ACHN (cell line): Measurements from ENCODE around the gene GABRR3.

Source experiments
- DNase-seq: peaks from one replicate; pipeline ENCODE4 v3.0.0-alpha.2; 2015
- in situ Hi-C: cut with HindIII; loops from 2 replicates; pipeline ENCODE4 v1.10.0; 2017; ENCODE audit warnings: low sequenced_read_pairs, low pct_ligation_motif_present, low pct_unique_long_range_greater_than_20kb

GABRR3 gene

GRCh38 chr3:98035208-98035607, at the start of gene GABRR3:
Gene GABRR3, minus strand, starts transcription at chr3:98035315. Its CDS starts 328 bp downstream, at chr3:98034987.
- in situ Hi-C loops = no loop called here
- DNase-seq = no peak

DNA sequence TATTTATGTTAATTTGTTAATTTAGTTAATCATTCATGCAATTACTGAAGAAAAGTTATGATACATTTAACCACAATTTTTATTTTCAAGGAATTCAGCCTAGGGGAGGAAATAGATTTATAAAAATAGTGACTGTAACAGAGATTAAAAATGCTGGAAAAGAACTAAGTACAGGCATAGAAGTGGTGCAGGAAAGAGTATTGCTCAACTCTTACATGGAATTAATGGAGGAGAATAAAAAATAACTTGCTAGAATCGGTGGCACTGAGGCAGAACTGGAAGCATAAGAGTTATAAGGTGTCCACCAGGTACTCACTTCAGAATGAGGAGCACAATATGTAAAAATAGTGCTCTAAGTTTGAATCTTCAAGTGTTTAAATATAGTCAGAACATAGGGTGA, 38.4 kb upstream of the GABRR3 start:
- in situ Hi-C loops = no loop called here
- no peak for DNase-seq

DNA sequence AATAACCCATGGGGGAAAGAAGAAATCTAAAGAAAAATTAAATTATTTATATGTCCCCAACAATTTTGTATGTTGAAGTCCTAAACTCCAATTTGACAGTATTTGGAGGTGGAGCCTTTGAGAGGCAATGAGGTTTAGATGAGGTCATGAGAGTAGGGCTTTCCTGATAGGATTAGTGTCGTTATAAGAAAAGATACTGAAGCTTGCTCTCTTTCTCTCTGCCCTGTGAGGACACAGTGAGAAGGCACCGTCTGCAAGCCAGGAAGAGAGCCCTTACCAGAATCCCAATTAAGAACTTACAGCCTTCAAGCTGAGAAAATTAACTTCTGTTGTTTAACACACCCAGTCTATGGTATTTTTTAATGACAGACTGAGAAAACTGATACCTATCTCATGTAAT, 35.7 kb upstream of the GABRR3 start:
- no peak for DNase-seq
- in situ Hi-C loops = no loop called here

GRCh38 chr3:98068824-98069223, 33.7 kb upstream of the GABRR3 start:
- in situ Hi-C loops = no loop called here
- no peak for DNase-seq

DNA sequence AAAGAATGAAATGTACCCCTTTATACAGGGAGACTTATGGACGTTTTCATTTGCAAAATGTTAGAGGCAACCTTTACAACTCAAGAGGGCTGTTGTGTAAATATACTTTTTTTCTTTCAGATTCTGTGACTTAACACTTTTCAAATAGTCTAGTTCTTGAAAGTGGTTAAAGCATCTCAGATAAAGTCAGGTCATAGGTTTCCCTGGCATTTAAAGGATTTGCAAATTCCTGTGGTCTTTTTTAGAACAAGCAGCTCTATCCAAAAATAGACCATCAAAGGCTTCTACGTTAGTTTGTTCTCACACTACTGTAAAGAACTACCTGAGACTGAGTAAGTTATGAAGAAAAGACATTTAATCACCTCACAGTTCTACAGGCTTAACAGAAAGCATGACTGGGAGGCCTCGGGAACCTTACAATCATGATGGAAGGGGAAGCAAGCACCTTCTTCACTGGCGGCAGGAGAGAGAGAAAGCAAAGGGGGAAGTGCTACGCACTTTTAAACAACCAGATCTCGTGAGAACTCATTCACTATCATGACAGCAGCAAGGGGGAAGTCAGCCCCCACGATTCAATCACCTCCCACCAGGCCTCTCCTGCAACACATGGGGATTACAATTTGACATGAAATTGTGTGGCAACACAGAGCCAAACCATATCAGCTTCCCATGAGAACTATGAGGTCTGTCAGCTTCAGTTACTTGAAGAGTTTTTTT, 23.3 kb upstream of the GABRR3 start:
- in situ Hi-C loops = no loop called here
- no peak for DNase-seq

GRCh38 chr3:98057631-98058030, 22.5 kb upstream of the GABRR3 start:
- no peak for DNase-seq
- in situ Hi-C loops = no loop called here

GRCh38 chr3:98056035-98056434, 20.9 kb upstream of the GABRR3 start:
- no peak for DNase-seq

GRCh38 chr3:98049271-98049670, 14.2 kb upstream of the GABRR3 start:
- in situ Hi-C loops = no loop called here
- DNase-seq = no peak

More at GRCh38 chr3:98056035-98056434, 20.9 kb upstream of the GABRR3 start:
- in situ Hi-C loops = no loop called here

- DNase-seq = no peak
- in situ Hi-C loops = no loop called here
Observed at GRCh38 chr3:98048586-98048985, 13.5 kb upstream of the GABRR3 start.

DNA sequence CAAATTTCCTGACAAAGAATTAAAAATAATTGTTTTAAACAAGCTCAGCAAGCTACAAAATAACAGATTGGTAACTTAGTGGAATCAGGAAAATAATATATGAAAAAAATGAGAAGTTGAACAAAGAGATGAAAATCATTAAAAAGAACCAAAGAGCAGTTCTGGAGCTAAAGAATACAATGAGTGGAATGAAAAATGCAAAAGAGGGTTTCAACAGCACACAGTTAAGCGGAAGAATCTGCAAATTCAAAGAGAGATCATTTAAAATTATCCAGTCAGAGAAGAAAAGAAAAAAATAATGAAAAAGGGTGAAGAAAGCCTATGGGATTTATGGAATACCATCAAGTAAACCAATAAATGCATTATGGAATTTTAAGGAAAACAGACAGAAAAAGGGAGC, 6.2 kb upstream of the GABRR3 start:
- DNase-seq = no peak
- in situ Hi-C loops = no loop called here

GRCh38 chr3:98039322-98040024, 4.4 kb upstream of the GABRR3 start:
- peak; percentile 75 for DNase-seq
- in situ Hi-C loops = no loop called here

DNA sequence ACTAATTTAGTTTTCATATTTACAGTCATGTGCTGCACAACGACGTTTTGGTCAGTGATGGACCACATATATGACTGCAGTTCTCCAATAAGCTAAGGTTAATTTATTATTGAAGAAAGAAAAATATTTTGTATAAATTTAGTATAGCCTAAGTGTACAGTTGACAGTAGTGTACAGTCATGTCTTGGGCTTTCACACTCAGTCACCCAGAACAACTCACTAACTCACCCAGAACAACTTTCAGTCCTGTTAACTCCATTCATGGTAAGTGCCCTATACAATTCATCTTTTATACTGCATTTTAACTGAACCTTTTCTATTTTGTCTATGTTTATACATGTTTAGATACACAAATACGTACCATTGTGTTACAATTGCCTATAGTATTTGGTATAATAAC, 3.8 kb upstream of the GABRR3 start:
- in situ Hi-C loops = no loop called here
- no peak for DNase-seq

DNA sequence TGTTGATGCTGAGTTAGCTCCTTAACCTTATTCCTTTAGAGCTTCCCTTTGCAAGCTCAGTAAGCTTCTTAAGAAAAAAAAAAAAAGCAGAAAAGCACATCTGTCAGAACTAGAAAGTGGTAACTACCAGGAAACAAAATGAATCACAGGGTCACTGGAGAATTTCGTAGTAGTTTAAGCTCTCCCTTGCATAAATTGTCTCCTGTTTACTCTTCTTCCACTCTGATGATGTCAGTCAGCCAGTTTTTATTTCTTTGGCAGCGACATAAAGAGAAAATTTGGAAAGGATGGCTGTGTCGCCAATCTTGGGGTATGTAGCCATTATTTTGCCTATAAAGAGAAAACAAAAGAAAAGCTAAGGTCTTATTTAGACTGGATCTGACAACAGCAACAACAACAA, 3.2 kb upstream of the GABRR3 start:
- in situ Hi-C loops = no loop called here
- no peak for DNase-seq

- no peak for DNase-seq
- in situ Hi-C loops = no loop called here
Observed at GRCh38 chr3:98034486-98034885, 629 bp downstream of the GABRR3 start.

DNA sequence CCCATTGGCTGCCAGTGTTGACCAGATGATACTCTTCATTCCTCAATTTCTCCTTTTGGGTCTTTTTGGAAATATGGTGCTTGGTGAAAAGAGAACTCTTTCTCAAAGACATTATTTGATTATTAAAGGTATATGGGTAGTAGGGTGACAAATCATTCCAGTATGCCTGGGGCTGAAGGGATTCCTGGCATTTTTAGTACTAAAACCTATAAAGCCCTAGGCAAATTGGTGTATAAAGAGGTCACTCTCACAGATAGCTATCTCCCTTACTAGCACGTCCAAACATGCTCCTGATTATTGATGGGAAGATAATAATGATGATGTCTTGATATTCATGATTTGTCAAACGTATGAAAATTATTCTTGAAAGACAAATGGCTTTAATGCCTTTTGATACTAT, 1.1 kb downstream of the GABRR3 start:
- no peak for DNase-seq
- in situ Hi-C loops = no loop called here

- in situ Hi-C loops = no loop called here
- DNase-seq = no peak
Observed at GRCh38 chr3:98032904-98033303, 2.2 kb downstream of the GABRR3 start.

DNA sequence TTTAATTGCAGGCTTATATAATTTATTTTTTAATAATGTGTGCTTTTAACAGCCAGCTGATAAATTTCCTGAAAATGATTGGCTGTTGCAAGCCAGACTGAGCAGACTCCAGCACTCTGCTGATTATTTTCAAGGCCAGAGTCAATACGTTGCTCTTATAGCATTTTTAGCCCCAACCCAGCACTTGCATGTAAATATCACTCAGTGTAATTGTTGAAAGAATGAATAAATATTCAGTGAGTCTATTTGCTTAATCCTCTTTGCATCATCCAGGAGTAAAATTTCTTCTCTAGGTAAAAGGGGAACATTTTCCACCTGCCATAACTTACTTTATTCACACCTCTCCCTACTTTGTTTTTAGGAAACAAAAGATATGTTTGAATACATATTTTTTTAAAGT, 2.9 kb downstream of the GABRR3 start:
- in situ Hi-C loops = no loop called here

GRCh38 chr3:98029083-98029482, 6.0 kb downstream of the GABRR3 start:
- in situ Hi-C loops = no loop called here

More for the DNA sequence above, 2.9 kb downstream of the GABRR3 start:
- DNase-seq = no peak

GRCh38 chr3:98027085-98027446, 8.0 kb downstream of the GABRR3 start:
- in situ Hi-C loops = no loop called here
- DNase-seq = no peak

More at GRCh38 chr3:98029083-98029482, 6.0 kb downstream of the GABRR3 start:
- no peak for DNase-seq

- DNase-seq = no peak
- in situ Hi-C loops = no loop called here
Observed at GRCh38 chr3:98026425-98027084, 8.6 kb downstream of the GABRR3 start.
